Activated CD4-positive, alpha-beta T cell treated with anti-CD3 and anti-CD28 coated beads, Interleukin-2, amount 50 U/mL, for 4 hours (primary cell): ENCODE data around the gene AIFM2.
"Not testable (repeated sequence)": the region's sequence is repeated elsewhere in the genome, so short reads cannot be mapped to it uniquely, and the experiment has no call there.

Experiments
- DNase-seq, 2 experiments: peaks; one replicate each; pipeline ENCODE4 v3.0.0-alpha.2; 2020

The AIFM2 gene

DNA sequence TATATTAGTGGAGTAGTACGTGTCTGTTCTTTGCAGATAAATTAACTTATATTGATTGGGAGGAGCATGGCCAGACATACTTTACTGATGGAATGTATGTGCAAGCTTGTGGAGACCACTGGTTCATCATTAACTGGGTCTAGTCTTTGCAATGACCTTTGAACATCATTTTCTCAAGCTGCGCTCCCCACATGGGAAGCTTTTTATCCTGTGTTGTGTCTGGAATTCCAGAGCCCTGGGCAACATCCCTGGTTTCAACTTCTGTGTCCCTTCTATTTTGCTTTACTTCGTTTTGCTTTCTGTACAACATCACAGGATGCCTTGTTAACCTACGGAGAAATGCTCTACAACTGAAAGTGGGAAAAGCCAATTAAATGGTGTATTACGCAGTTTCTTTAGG lies 41.7 kb downstream of the AIFM2 start:
- no peak for DNase-seq

DNA sequence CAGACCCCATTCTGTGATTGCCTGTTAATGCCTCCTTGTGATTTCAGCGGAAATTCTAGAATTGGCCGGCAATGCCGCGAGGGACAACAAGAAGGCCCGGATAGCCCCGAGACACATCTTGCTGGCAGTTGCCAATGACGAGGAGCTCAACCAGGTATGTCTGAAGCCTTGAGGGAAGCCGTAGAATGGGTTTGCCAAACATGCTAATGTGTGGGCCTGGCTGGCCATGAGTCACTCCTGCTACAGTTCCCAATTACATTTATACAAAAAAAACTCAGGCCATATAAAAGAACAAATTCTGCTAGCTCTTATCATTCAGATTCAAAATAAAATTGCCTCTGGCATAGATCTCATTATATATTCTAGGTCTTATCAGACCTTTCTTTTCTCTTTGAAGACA lies 42.6 kb downstream of the AIFM2 start:
- no peak for DNase-seq

DNA sequence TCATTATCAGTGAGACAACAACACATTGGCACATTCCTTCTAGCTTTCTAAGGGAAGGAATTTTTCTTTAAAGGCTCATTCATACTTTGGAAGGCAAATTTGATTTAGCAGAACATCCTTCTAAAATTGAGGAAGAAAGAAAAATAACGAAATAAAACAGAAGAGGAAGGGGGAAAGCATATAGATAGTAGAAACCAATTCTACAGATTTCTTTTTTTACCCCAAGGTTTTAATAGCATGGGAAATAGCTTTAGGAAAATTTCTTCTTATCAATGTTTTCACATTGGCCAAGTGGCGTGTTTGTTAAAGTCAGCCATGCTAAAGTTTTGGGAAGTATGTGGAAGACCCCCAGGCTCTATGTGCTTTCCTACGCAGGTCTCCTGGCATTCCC lies 44.3 kb downstream of the AIFM2 start:
- DNase-seq = no peak

DNA sequence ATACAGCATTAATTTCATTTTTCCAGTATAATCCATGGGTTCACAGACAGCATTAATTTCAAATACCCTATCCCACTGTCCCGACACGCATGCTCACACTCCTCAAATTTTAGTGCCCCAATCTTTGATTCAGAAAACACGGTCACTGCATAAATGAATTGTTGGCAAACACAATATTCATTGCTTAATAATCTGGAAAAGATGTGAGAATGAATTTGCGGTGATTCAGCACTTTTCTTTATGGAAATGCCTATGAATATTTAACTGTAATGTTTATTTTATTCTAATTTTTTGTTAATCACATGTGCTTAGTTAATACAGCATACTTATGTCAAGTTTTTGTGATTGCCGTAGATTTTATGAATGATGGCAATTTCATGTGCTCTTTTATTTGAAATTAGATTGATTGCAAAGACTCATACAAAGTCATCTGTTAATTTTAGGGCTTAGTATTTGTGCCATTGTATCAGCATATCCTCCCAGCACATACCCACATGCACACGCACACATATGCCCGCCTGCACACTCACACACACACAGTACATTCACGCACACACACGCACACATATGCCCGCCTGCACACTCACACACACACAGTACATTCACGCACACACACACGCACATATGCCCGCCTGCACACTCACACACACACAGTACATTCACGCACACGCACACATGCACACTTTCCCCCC lies 44.9 kb downstream of the AIFM2 start:
- no peak for DNase-seq

DNA sequence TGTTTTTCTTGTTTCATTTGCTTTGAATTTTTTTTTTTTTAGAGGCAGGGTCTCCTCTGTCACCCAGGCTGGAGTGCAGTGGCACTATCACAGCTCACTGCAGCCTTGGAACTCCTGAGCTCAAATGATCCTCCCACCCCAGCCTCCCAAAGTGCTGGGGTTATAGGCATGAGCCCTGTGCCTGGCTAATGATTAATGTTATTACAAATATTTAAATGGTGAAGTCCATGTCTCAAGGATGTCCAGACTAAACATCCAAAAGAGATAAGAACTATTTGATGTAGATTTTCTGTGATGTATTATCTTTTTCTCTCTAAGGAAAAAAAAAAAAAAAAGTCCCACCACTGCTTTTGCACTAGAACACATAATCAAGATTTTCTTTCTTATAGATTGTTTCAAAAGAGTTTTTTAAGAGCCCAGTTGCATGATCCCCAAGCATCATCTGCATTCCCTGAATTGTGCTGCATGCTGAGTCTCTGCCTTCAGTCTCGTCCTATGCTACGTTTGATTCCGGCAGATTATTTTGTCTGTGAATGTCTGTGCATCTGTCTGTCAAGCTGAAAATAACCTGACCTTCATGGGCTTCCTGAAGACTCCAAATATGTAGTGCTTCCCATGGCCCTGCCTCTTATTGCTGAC lies 46.5 kb downstream of the AIFM2 start:
- no peak for DNase-seq

DNA sequence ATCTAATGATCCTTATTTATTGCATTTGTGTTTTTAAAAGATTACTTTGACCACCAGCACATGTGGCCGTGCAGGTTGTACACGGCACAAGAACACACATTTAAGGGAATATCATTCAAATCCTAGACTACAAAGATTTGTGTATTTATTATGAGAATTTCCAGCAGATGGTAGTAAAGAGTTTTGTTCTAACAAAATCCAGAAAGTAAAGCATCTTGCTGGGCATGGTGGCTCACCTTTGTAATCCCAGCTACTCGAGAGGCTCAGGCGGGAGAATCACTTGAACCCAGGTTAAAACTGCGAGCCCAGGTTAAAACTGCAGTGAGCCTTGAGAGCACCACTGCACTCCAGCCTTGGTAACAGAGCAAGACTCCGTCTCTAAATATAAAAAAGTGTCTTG lies 48.4 kb downstream of the AIFM2 start:
- no peak for DNase-seq

DNA sequence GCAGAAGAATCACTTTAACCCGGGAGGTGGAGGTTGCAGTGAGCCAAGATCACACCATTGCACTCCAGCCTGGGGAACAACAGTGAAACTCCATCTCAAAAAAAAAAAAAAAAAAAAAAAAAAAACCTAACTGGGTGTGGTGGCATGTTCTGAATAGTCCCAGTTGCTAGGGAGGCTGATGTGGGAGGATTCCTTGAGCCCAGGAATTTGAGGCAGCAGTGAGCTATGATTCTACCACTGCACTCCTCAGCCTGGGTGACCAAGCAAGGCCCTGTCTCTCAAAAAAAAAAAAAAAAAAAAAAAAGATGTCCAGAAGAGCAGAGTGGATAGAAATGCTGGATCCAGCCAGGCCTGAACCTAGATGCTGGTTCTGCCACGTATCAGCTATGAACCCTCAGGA lies 51.8 kb downstream of the AIFM2 start:
- not testable (repeated sequence) for DNase-seq

DNA sequence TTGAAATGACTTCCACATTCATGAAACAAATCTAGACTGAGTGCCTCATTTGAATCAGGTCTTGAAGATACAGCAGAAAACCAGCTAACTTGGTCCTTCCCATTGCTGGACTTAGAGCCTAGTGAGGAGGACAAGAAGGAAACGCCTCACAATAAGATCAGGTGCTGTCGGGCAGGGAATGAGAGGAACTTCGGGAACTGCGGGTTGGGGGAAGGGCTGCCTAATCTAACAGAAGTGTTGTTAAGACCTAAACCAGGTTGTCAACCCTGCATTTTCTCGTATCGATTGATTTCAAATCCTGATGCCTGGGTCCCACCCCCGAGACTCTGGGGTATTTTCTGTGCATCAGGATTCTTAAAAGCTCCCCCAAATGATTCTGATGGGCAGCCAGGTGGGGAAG lies 53.7 kb downstream of the AIFM2 start:
- DNase-seq = no peak

DNA sequence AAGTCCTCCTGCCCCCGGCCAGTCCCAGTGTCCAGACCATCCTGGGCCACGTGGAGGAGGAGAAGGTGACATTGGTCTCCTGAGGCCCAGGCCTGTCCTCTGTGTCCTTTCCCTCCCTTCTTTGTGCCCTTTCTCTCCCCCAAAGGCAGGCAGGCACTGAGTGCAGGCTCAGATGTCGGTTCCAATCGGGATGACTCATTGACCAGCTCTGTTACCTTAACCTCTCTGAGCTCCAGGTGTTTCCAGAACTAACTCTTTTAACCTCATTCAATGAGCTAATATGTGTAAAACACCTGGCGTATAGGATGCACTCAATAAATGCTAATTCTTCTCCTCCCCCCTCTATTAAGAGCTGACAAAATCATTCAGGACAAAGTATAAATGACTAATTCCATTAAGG lies 54.3 kb downstream of the AIFM2 start:
- no peak for DNase-seq

DNA sequence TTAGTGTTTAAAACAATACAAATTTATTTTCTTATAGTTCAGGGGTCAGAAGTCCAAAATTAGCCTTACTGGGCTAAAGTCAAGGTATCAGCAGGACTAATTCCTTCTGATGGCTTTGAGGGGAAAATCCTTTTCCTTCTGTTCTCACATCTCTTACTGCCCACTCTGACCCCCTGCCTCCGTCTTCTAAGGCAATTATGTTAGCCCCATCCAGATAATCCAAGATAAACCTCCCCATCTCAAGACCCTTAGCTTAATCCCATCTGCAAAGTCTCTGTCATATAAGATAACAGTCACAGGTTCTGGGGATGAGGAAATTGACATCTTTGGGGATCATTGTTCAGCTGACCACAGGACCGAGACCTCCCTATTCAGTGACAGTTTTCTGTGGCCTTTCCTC lies 57.7 kb downstream of the AIFM2 start:
- DNase-seq = no peak

DNA sequence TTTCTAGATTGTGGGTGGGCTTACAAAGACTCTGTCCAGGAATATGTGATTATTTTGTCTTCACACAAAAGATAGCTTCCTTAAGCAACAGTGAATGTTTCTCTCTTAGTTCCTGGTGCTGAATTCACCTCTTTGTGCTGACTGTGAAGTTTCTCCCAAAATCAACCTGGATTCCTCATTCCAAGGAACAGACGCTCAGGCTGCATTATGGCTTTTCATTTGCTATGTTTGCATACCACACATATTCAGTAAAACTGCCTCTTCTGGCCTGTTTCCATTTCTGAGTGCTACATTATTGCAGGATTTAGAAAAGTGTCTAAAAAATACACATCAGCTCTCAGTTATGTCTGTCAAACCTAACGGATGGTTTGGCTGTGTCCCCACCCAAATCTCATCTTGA lies 58.5 kb downstream of the AIFM2 start:
- DNase-seq = no peak

DNA sequence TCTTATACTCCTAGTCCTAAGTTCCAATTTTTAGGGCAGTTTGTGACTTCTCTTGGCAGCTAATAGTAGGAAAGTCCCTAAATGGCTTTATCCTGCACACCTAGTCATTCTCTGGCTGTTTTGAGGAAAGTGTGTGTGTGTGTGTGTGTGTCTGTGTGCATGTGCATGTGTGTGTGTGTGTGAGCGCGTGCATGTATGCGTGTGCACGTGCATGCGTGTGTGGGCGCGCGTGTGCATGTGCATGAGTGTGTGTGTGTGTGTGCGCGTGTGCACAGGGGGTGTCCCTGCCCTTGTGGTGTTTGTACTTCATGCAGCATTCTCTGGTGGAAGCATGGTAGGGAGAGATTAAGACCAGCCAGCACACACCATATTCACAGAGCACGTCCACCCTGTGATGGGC lies 61.8 kb downstream of the AIFM2 start:
- DNase-seq = no peak

DNA sequence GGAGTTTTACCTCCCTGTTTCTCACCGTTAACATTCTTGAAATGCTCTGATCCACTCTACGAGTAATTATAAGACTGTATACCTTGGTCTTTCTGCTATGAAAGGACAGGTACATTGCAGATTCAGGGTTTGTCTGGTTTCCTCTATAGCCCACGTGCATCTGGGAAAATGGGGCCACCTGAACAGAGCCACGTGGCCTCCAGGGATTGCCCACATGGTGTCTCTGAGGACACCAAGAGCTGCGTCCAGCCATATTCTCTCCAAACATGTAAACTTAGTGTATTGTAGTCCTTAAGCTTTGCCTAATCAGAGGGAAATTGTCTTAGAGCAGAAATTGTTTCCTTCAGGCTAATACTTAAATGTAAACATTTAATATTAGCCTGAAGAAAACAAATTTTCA lies 63.3 kb downstream of the AIFM2 start:
- DNase-seq = no peak

DNA sequence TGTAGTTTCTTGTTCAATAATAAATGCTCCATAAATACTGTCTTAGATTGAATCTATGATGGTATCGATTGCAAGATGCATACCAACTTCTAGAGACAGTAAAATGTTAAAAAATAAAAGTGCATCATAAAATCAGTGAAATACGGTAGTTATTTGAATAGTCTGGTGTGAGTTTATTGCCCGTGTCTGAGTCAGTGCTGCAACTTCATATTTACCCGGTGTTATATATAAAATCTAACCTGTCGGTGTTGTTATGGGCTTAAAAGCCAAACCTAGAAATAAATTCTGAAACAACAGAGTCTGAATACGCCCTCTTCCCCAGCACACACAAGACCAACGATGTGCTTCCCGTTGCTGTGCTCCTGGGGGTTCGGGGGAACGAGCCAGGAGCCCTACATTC lies 63.7 kb downstream of the AIFM2 start:
- DNase-seq = no peak

DNA sequence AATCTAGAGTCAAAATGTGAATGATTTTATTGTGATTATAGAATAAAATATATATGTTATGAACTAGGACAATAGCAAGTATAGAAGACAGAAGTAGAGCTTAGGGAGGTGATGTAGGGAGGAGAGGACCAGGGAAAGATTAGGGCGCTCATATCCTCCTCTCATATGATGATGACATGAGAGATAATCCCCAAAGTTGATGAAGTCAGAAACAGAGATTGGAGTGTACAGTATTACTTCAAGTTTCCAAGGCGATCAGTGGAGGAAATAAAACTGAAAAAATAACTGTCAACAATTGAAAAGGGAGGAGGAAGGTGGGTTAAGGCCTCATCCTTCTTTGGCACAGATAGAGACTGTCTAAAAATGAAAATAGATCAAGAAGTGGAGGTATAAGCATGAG lies 65.0 kb downstream of the AIFM2 start:
- no peak for DNase-seq

DNA sequence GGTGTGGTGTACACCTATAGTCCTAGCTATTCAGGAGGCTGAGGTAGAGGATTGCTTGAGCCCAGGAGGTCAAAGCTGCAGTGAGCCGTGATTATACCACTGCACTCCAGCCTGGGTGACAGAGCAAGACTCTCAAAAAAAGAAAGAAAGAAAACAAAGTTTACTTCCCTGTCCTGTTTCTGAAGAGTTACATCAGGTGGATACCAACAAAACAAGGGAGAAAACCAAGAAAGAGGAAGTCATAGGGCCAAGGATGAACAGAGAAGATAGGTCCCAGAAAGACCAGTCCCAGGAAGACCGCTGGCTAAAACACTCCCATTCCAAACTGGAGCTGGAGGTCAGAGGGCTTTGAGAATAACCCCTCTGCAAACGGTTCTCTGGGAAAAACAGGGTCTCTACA lies 66.4 kb downstream of the AIFM2 start:
- no peak for DNase-seq

DNA sequence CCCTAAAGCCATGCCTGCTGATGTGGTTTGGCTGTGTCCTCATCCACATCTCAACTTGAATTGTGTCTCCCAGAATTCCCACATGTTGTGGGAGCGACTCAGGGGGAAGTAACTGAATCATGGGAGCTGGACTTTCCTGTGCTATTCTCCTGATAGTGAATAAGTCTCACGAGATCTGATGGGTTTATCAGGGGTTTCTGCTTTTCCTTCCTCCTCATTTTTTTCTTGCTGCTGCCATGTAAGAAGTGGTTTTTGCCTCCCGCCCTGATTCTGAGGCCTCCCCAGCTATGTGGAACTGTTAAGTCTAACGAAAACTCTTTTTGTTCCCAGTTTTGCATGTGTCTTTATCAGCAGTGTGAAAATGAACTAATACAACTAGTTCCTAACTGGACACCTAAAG lies 68.1 kb downstream of the AIFM2 start:
- no peak for DNase-seq

DNA sequence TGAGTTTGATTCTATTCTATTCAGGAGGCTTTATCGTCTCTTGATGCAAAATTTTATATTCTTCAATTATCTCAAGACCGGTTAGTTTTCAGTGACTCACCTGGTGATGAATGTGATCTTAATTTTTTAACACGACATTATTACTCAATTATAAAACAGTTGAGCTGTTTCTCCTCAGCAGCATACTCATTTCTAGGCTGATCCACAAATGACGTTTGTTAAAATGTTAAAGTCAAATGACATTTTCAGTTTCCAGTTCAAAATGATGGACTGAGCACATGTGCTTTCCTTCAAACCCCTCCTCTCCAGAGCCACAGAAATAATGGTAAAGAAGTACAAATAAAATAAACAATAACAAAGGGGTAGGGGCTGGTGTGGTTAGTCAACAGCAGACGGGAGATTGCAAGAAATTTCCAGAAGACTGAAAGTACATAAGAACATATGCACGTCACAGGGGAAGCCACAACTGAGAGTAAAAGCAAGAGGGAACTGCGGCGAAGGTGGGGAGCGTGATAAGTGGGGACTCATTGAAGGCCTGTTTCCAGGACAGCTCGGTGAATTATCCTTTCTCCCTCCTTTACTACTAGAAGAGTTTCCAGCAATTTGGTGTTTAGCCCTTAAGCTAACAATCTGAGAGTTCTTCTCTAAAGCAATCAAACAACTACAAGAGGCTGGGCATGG lies 69.1 kb downstream of the AIFM2 start:
- DNase-seq = no peak
